Stomach (tissue), 9 donors: ENCODE results near the gene MTMR10. TPM values are rescaled to one million over a fixed set of nuclear protein-coding genes. Genes with fewer than 3 reads are reported as not detected.

Source experiments
- DNase-seq, 2 donors: peaks; one replicate each; pipeline versions ENCODE4 v3.0.0 to v3.0.0-alpha.2; 2013 to 2019
- H3K27ac ChIP-seq, 5 donors: fragments of 200-600 bp in 4 of 5; sonication (generic) in 4 of 5; one replicate each; pipeline ENCODE4 v1.5.1; 2013 to 2019; ENCODE audit warnings: mild to moderate bottlenecking in 1 of 5, moderate library complexity in 1 of 5
- H3K27me3 ChIP-seq, 3 donors: fragments of 200-600 bp; sonication (generic); one replicate each; pipeline ENCODE4 v1.5.1; 2017 to 2019; ENCODE audit warnings: mixed run types in 1 of 3
- H3K36me3 ChIP-seq, 4 donors: fragments of 200-600 bp; sonication (generic); 1 replicate in 3 of 4; 2 replicates in 1 of 4; pipeline ENCODE4 v1.5.1; 2016 to 2019
- H3K4me1 ChIP-seq, 4 donors: fragments of 200-600 bp; sonication (generic); one replicate each; pipeline ENCODE4 v1.5.1; 2016 to 2019
- H3K4me3 ChIP-seq, 4 donors: fragments of 200-600 bp; sonication (generic) in 3 of 4; one replicate each; pipeline ENCODE4 v1.5.1; 2016 to 2019; ENCODE audit warnings: mild to moderate bottlenecking in 1 of 4
- H3K9me3 ChIP-seq, 4 donors: fragments of 200-600 bp; sonication (generic); one replicate each; pipeline ENCODE4 v1.5.1; 2016 to 2019
- CTCF ChIP-seq, 7 experiments: fragments of 450-650 bp in 4 of 7; fragments of 200-600 bp in 3 of 7; sonication (generic) in 3 of 7; IDR thresholded peaks; one replicate each; pipeline ENCODE4 v1.5.1; 2016 to 2019; ENCODE audit warnings: antibody characterized with exemption in 7 of 7, control low read depth in 2 of 7, mild to moderate bottlenecking in 1 of 7
- EP300 ChIP-seq: sonication (generic); formaldehyde crosslinking; IDR thresholded peaks from one replicate; pipeline ENCODE4 v1.6.1; 2017; ENCODE audit warnings: antibody characterized with exemption
- POLR2A ChIP-seq, 4 donors: fragments of 450-650 bp; IDR thresholded peaks; one replicate each; pipeline ENCODE4 v1.6.1; 2016; ENCODE audit warnings: antibody characterized with exemption in 4 of 4, control low read depth in 2 of 4, mild to moderate bottlenecking in 1 of 4, moderate library complexity in 1 of 4
- POLR2AphosphoS5 ChIP-seq, 3 donors: sonication (generic); formaldehyde crosslinking; IDR thresholded peaks; one replicate each; pipeline ENCODE4 v1.6.1; 2016; ENCODE audit warnings: antibody characterized with exemption in 3 of 3
- WGBS, 5 donors: extraction: QIAGEN DNeasy Blood & Tissue Kit in 3 of 5; methylation state at CpG; one replicate each; pipeline versions ENCODE4 v1.1.5 to v1.1.7; 2013 to 2018; 5-methylcytosine and 5-hydroxymethylcytosine counted together
- intact Hi-C: fragments of 100-400 bp; cut with DNase I; formaldehyde crosslinking; loops from one replicate; pipeline ENCODE4 v1.15.1; 2023; ENCODE audit warnings: low total_unique reads
- polyA plus RNA-seq, 3 donors: library from polyadenylated mRNA; stranded (reverse); fragments of 200-250 nt; gene quantifications; one replicate each; pipeline ENCODE4 v1.2.3, GENCODE V29; 2013
- total RNA-seq, 5 donors: library from RNA; depleted of rRNA; stranded (reverse); fragments of >200 nt; gene quantifications; one replicate each; pipeline versions ENCODE4 v1.1.0 to v1.2.3, GENCODE V29; 2014 to 2016
- donor health status: healthy with polysubstance abuse.
- donor health status: Bipolar disorder and iron deficiency.
- donor health status: healthy.

MTMR10 gene
- total and polyA plus RNA-seq, 8 donors = 4.9 to 118 (median 26.5) TPM

- intact Hi-C loops = no loop called here
- Histone ChIP-seq H3K4me3 (no peak overlapping the region), H3K4me1 (peaks cover 16 to 26% (median 21%) of the 10 kb centered on the region in 4 donors), H3K9me3 (no peaks in the 10 kb centered on the region), H3K27me3 (no peaks in the 10 kb centered on the region), H3K27ac (peak overlapping the region; percentile 66 to 84 (median 75)), H3K36me3 (peaks cover 48 to 100% (median 97%) of the 10 kb centered on the region in 4 donors)
- peak; percentile 51 to 56 for DNase-seq
- 42 to 68% (median 50%) methylated on average over 13 to 14 of the region's 14 CpGs for WGBS, 5 donors
- TF ChIP-seq POLR2A (IDR thresholded peaks at IDR 0.05) (no peak), EP300 (no peak), POLR2AphosphoS5 (IDR thresholded peaks at IDR 0.05) (peak in 1 of 3 donors; percentile 6), CTCF (IDR thresholded peaks at IDR 0.05) (no peak)
Measured at GRCh38 chr15:30922480-30923311, 68.7 kb downstream of the MTMR10 start.

GRCh38 chr15:30921781-30922479 lies 69.5 kb downstream of the MTMR10 start:
- TF ChIP-seq POLR2A (IDR thresholded peaks at IDR 0.05) (no peak), EP300 (no peak), CTCF (IDR thresholded peaks at IDR 0.05) (no peak), POLR2AphosphoS5 (IDR thresholded peaks at IDR 0.05) (no peak)
- intact Hi-C loops = no loop called here
- no peak overlapping the region for H3K4me3 ChIP-seq
- H3K9me3 ChIP-seq = no peaks in the 10 kb centered on the region
- peaks cover 41 to 100% (median 96%) of the 10 kb centered on the region in 4 donors for H3K36me3 ChIP-seq
- peaks cover 16 to 26% (median 21%) of the 10 kb centered on the region in 4 donors for H3K4me1 ChIP-seq
- 72 to 87% (median 78%) methylated on average over 8 to 9 of the region's 9 CpGs for WGBS, 5 donors
- DNase-seq = peak; percentile 23 to 54
- H3K27ac ChIP-seq = peak overlapping the region; percentile 38 to 84 (median 72)
- H3K27me3 ChIP-seq = no peaks in the 10 kb centered on the region

- Histone ChIP-seq H3K27me3 (no peaks in the 10 kb centered on the region), H3K9me3 (no peaks in the 10 kb centered on the region), H3K36me3 (peaks cover 34 to 100% (median 96%) of the 10 kb centered on the region in 4 donors), H3K4me1 (peaks cover 16 to 26% (median 21%) of the 10 kb centered on the region in 4 donors), H3K27ac (peak overlapping the region in 4 of 5 donors; percentile 66 to 84 (median 75)), H3K4me3 (no peak overlapping the region)
- intact Hi-C loops = no loop called here
- DNase-seq = no peak
- TF ChIP-seq POLR2A (IDR thresholded peaks at IDR 0.05) (no peak), EP300 (no peak), POLR2AphosphoS5 (IDR thresholded peaks at IDR 0.05) (no peak), CTCF (IDR thresholded peaks at IDR 0.05) (no peak)
- WGBS, 5 donors = 76 to 95% (median 89%) methylated on average over 4 of the region's 4 CpGs
Measured at GRCh38 chr15:30921106-30921505, 70.3 kb downstream of the MTMR10 start.

GRCh38 chr15:30919877-30920550 lies 71.4 kb downstream of the MTMR10 start:
- TF ChIP-seq EP300 (no peak), POLR2AphosphoS5 (IDR thresholded peaks at IDR 0.05) (no peak), CTCF (IDR thresholded peaks at IDR 0.05) (no peak), POLR2A (IDR thresholded peaks at IDR 0.05) (no peak)
- no peaks in the 10 kb centered on the region for H3K9me3 ChIP-seq
- intact Hi-C loops = no loop called here
- WGBS, 5 donors = 70 to 80% (median 72%) methylated on average over 5 of the region's 5 CpGs
- peaks cover 29 to 98% (median 95%) of the 10 kb centered on the region in 4 donors for H3K36me3 ChIP-seq
- H3K27ac ChIP-seq = no peak overlapping the region
- H3K4me3 ChIP-seq = no peak overlapping the region
- no peaks in the 10 kb centered on the region for H3K27me3 ChIP-seq
- peaks cover 16 to 26% (median 21%) of the 10 kb centered on the region in 4 donors for H3K4me1 ChIP-seq
- no peak for DNase-seq
